Kidney (tissue), 14 donors: ENCODE results near the gene FNTB. TPM values are rescaled to one million over a fixed set of nuclear protein-coding genes. Genes with fewer than 3 reads are reported as not detected.

Experiments used
- DNase-seq, 5 donors: peaks; one replicate each; pipeline ENCODE4 v3.0.0-alpha.2; 2013 to 2020
- FAIRE-seq: peaks from 2 replicates; lab custom pipeline; 2012; peaks lifted over from hg19 to GRCh38; lab: Jason Lieb, UNC
- H3K27ac ChIP-seq, 2 donors: one replicate each; pipeline ENCODE4 v1.7.0; 2013; ENCODE audit warnings: low read depth in 2 of 2, low read length in 2 of 2, inconsistent platforms in 1 of 2
- H3K27me3 ChIP-seq: one replicate; pipeline ENCODE4 v1.7.1; 2013; ENCODE audit warnings: low read length, inconsistent platforms; ENCODE audit not compliant: control insufficient read depth, insufficient read depth
- H3K36me3 ChIP-seq, 3 donors: one replicate each; pipeline versions ENCODE4 v1.7.0 to v1.7.1; 2013; ENCODE audit warnings: low read length in 3 of 3, control low read depth in 1 of 3, inconsistent platforms in 1 of 3; ENCODE audit not compliant: insufficient read depth in 3 of 3, control insufficient read depth in 2 of 3
- H3K4me1 ChIP-seq, 3 donors: one replicate each; pipeline versions ENCODE4 v1.7.0 to v1.7.1; 2013; ENCODE audit warnings: low read length in 3 of 3, inconsistent platforms in 1 of 3, low read depth in 1 of 3; ENCODE audit not compliant: control insufficient read depth in 2 of 3, insufficient read depth in 2 of 3
- H3K4me3 ChIP-seq, 3 donors: one replicate each; pipeline versions ENCODE4 v1.7.0 to v1.8.1; 2013; ENCODE audit warnings: low read length in 3 of 3, control low read depth in 1 of 3, inconsistent platforms in 1 of 3
- H3K9ac ChIP-seq, 3 donors: one replicate each; pipeline versions ENCODE4 v1.7.0 to v1.7.1; 2013; ENCODE audit warnings: low read length in 3 of 3, control low read depth in 1 of 3, inconsistent platforms in 1 of 3
- H3K9me3 ChIP-seq, 3 donors: one replicate each; pipeline versions ENCODE4 v1.7.0 to v1.7.1; 2013; ENCODE audit warnings: low read length in 3 of 3, control low read depth in 1 of 3, inconsistent platforms in 1 of 3; ENCODE audit not compliant: control insufficient read depth in 2 of 3, insufficient read depth in 1 of 3
- CTCF ChIP-seq: IDR thresholded peaks from 3 replicates; pipeline ENCODE4 v1.5.1; 2012; ENCODE audit warnings: mild to moderate bottlenecking, moderate library complexity, borderline replicate concordance; ENCODE audit not compliant: insufficient read depth; ENCODE audit errors: extremely low read depth
- intact Hi-C: fragments of 100-400 bp; cut with DNase I; formaldehyde crosslinking; loops from one replicate; pipeline ENCODE4 v1.11.1; 2022
- polyA plus RNA-seq: library from polyadenylated mRNA; stranded (reverse); fragments of 350-450 nt; fragmentation: Illumina TruSeq; extraction: RNeasy Lipid Tissue Mini Kit (QIAGEN cat#74804); gene quantifications from one replicate; pipeline ENCODE4 v1.2.3, GENCODE V29; 2014; ENCODE audit warnings: low read depth, low replicate concordance; ENCODE audit not compliant: insufficient read depth
- total RNA-seq: library from RNA; stranded (reverse); fragmentation: NEBNext Ultra II Directional; extraction: Animal tissue kit (Norgen Biotek cat#: 25700); gene quantifications from one replicate; pipeline ENCODE4 v1.2.1, GENCODE V29; 2021
- donor health status: control.
- donor health status: control.
- donor health status: control.
- donor health status: control.
- donor health status: control.
- donor health status: DM: yes; HTN: yes; CAD: no.
- donor health status: Normal renal cell carcinoma (clear cell type).

Gene FNTB
- total and polyA plus RNA-seq, 2 donors from 2014 or later, result 13.6 to 15.0 TPM

GRCh38 chr14:64968651-64969050 lies 18.0 kb upstream of the FNTB start:
- H3K9ac ChIP-seq, result no peak overlapping the region
- H3K9me3 ChIP-seq, result no peaks in the 10 kb centered on the region
- no peaks in the 10 kb centered on the region for H3K36me3 ChIP-seq
- intact Hi-C loops, result no loop called here
- TF ChIP-seq CTCF, result no peak
- no peak for DNase-seq
- H3K4me3 ChIP-seq, result no peak overlapping the region
- H3K27ac ChIP-seq, result no peak overlapping the region
- H3K27me3 ChIP-seq, result no peaks in the 10 kb centered on the region
- peaks cover 0 to 9% (median 0%) of the 10 kb centered on the region in 3 donors for H3K4me1 ChIP-seq
- no peak for FAIRE-seq

GRCh38 chr14:64970041-64970440 lies 16.7 kb upstream of the FNTB start:
- no peak for FAIRE-seq
- Histone ChIP-seq H3K9ac (no peak overlapping the region), H3K4me3 (no peak overlapping the region), H3K27ac (peak overlapping the region in 1 of 2 donors; percentile 13), H3K9me3 (no peaks in the 10 kb centered on the region), H3K27me3 (no peaks in the 10 kb centered on the region), H3K36me3 (no peaks in the 10 kb centered on the region), H3K4me1 (peaks cover 0 to 9% (median 0%) of the 10 kb centered on the region in 3 donors)
- no peak for DNase-seq
- TF ChIP-seq CTCF, result no peak
- intact Hi-C loops, result no loop called here

- intact Hi-C loops, result no loop called here
- peak overlapping the region in 1 of 3 donors; percentile 78 for H3K9ac ChIP-seq
- H3K9me3 ChIP-seq, result no peaks in the 10 kb centered on the region
- no peaks in the 10 kb centered on the region for H3K27me3 ChIP-seq
- no peaks in the 10 kb centered on the region for H3K36me3 ChIP-seq
- peak in 3 of 5 donors; percentile 29 to 58 (median 39) for DNase-seq
- H3K27ac ChIP-seq, result peak overlapping the region; percentile 32 to 60
- H3K4me3 ChIP-seq, result peak overlapping the region in 2 of 3 donors; percentile 64 to 66
- TF ChIP-seq CTCF, result no peak
- FAIRE-seq, result no peak
- peaks cover 0 to 9% (median 0%) of the 10 kb centered on the region in 3 donors for H3K4me1 ChIP-seq
These were observed 15.8 kb upstream of the FNTB start for GRCh38 chr14:64970776-64971477.
